Measurements from ENCODE around the gene BGN.

Gene BGN

DNA sequence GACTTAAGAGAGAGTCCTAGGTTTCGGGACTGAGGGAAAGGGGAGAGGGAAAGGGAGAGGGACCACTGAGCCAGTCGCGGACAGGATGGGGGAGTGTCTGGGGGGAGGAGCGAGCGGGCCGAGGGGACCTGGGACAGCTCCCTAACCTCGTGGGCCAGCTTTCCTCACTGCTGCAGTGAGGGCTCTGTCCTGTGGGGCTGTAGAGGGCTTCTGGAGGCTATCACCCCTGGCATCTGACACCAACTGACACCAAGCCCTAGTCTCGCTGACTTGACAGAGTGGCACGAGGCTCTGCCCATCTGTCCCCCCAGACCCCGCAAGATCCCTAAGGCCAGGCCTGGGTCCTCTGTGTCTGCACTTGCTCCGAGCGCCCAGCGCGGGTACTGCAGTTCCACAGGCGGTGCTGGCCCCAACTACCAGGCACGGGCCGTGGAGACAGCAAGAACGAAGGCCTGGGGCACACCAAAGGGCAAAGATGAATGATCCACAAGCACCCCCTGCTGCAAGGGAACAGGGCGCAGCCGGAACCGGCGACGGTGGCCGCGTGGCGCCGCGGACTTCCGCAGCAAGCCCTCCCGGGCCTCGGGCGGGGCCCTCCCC, 24.9 kb upstream of the BGN start:
- TF ChIP-seq, protein P1, sequence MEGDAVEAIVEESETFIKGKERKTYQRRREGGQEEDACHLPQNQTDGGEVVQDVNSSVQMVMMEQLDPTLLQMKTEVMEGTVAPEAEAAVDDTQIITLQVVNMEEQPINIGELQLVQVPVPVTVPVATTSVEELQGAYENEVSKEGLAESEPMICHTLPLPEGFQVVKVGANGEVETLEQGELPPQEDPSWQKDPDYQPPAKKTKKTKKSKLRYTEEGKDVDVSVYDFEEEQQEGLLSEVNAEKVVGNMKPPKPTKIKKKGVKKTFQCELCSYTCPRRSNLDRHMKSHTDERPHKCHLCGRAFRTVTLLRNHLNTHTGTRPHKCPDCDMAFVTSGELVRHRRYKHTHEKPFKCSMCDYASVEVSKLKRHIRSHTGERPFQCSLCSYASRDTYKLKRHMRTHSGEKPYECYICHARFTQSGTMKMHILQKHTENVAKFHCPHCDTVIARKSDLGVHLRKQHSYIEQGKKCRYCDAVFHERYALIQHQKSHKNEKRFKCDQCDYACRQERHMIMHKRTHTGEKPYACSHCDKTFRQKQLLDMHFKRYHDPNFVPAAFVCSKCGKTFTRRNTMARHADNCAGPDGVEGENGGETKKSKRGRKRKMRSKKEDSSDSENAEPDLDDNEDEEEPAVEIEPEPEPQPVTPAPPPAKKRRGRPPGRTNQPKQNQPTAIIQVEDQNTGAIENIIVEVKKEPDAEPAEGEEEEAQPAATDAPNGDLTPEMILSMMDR (IDR thresholded peaks at IDR 0.05; ENCODE audit: low read length, missing control alignments) = peak; percentile 2
- peak overlapping the region; percentile 63 for H3K4me3 ChIP-seq (replicated peaks; ENCODE audit: low read depth, low read length)
- peak; percentile 24 for DNase-seq (ENCODE audit: low read depth)

DNA sequence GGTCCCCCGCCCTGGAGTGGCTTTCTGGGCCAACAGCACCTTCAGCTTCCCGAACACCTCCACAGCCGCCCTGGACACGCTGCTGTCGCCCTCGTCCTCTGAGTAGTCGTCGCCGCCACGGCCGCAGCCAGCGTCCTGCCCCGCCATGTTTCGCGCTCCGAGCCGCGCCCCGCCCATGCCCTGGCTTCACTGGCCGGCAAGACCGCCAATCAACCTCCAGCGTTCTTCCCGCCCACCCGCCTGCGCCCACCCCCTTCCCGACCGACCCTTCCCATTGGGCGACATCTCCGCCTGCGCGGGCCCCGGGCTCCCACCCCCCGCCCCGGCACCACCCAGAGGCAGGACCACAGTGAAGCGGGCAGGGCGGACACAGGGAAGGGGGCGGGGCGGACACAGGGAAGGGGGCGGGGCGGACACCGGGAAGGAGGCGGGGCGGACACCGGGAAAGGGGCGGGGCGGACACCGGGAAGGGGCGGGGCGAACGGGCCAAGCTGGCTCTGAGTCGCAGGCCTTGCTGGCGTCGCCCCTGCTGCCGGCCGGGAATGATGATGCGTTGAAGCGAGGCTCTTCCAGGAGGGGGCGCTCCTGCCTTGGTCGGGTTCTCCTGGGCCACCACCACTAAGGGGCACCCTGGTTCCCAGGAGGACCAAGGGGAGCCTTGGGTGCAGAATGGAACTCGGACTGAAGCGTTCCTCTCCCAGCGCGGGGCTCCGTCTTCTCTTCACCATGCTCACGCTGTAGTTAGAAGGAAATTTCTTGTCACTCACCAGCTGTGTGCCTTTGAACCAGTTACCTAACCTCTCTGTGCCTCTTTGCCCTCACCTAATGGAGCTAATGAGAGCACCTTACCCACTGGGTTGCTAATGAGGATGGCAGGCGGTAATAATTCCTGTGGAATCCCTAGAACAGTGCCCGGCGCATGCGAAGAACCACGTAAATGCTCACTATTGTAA, 24.1 kb upstream of the BGN start, which contains the start of gene HAUS7:
Gene HAUS7 (minus strand): TSS at position 166 of the 953 bp plus-strand sequence. CDS start 19 bp downstream, at position 147.
- peak within 1 kb of the TSS; percentile 63 for H3K4me3 ChIP-seq (replicated peaks; ENCODE audit: low read depth, low read length)
- TF ChIP-seq, protein P1 (IDR thresholded peaks at IDR 0.05; ENCODE audit: low read length, missing control alignments) = peak; percentile 56
- peak; percentile 91 for DNase-seq (ENCODE audit: low read depth)

- no peak for DNase-seq (ENCODE audit: low read depth)
- TF ChIP-seq, protein P1 (IDR thresholded peaks at IDR 0.05; ENCODE audit: low read length, missing control alignments) = no peak
- H3K4me3 ChIP-seq (replicated peaks; ENCODE audit: low read depth, low read length) = no peak overlapping the region
These were observed 23.0 kb upstream of the BGN start for GRCh38 chrX:153471663-153472280.

DNA sequence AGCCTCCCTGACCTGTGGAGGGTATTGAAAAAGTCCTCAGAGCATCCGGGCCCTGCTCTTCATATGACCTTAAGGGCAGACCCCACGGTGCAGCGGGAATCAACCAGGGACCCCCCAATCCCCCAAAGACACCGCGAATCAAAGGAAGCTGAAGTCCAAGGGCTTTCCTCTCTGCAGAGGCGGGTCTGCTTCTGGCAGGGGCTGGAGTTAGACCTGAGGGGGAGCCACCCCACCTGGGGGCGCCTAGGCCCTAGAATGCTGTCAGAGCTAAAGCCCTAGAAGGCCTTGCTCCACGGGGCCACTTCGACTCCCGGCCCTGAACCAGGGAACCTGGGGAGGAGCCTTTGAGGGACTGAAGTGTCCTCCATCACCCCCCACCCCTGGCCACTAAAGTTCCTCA, 21.7 kb upstream of the BGN start:
- no peak for DNase-seq (ENCODE audit: low read depth)
- H3K4me3 ChIP-seq (replicated peaks; ENCODE audit: low read depth, low read length) = no peak overlapping the region
- TF ChIP-seq, protein P1 (IDR thresholded peaks at IDR 0.05; ENCODE audit: low read length, missing control alignments) = no peak

GRCh38 chrX:153474266-153474665, 20.5 kb upstream of the BGN start:
- TF ChIP-seq, protein P1 (IDR thresholded peaks at IDR 0.05; ENCODE audit: low read length, missing control alignments) = no peak
- H3K4me3 ChIP-seq (replicated peaks; ENCODE audit: low read depth, low read length) = no peak overlapping the region
- DNase-seq (ENCODE audit: low read depth) = no peak

DNA sequence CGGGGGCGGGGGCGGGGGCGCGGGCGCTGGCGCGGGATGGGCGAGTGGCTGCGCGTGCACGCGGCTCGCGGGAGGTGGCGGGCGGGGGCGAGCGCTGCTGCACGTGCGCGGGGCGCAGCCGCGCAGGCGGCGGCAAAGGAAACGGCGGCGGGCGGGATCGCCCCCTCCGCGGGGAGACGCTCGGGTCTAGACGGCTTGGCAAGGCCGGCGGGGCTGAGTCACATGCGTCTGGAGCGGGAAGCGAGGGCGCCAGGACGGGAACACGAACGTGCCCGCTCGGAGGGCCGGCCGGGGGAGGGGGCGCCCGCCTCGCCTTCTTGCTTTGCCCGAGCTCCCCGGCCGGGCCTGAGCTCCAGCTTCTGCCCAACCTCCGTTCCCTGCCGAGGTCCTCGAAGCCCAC, 20.1 kb upstream of the BGN start:
- H3K4me3 ChIP-seq (replicated peaks; ENCODE audit: low read depth, low read length) = no peak overlapping the region
- TF ChIP-seq, protein P1 (IDR thresholded peaks at IDR 0.05; ENCODE audit: low read length, missing control alignments) = no peak
- DNase-seq (ENCODE audit: low read depth) = peak; percentile 61

Data from fibroblast of pulmonary artery (primary cell).